H9 (cell line): ENCODE data around the gene LNPEP. TPM values are rescaled to one million over a fixed set of nuclear protein-coding genes. Genes with fewer than 3 reads are reported as not detected.
A peak's percentile ranks its signal among the peaks of the same experiment; 100 is the strongest.

Source experiments
- DNase-seq: peaks from one replicate; pipeline ENCODE4 v3.0.0-alpha.2; 2017
- H2AFZ ChIP-seq: one replicate; pipeline ENCODE4 v1.6.1; 2013; ENCODE audit warnings: mild to moderate bottlenecking, low read length, control low read depth, moderate library complexity
- H2AK5ac ChIP-seq: 2 replicates; pipeline ENCODE4 v1.6.1; 2013; ENCODE audit warnings: low read length, control low read depth, mixed read lengths; ENCODE audit not compliant: insufficient read length
- H2BK120ac ChIP-seq: one replicate; pipeline ENCODE4 v1.6.1; 2013; ENCODE audit warnings: low read depth, mild to moderate bottlenecking, low read length, control low read depth, inconsistent platforms; ENCODE audit not compliant: poor library complexity, severe bottlenecking
- H2BK12ac ChIP-seq: 2 replicates; pipeline ENCODE4 v1.6.1; 2013; ENCODE audit warnings: low read length, control low read depth, mixed read lengths, low read depth; ENCODE audit not compliant: insufficient read length
- H2BK15ac ChIP-seq: 2 replicates; pipeline ENCODE4 v1.6.1; 2013; ENCODE audit warnings: low read depth, low read length, control low read depth
- H2BK20ac ChIP-seq: one replicate; pipeline ENCODE4 v1.6.1; 2013; ENCODE audit warnings: low read depth, mild to moderate bottlenecking, low read length, control low read depth, inconsistent platforms; ENCODE audit not compliant: poor library complexity, severe bottlenecking
- H2BK5ac ChIP-seq: 2 replicates; pipeline ENCODE4 v1.6.1; 2013; ENCODE audit warnings: low read length, control low read depth, mixed read lengths; ENCODE audit not compliant: insufficient read length
- H3K14ac ChIP-seq: 2 replicates; pipeline ENCODE4 v1.6.1; 2013; ENCODE audit warnings: low read length, control low read depth; ENCODE audit not compliant: insufficient read depth
- H3K18ac ChIP-seq: 2 replicates; pipeline ENCODE4 v1.6.1; 2013; ENCODE audit warnings: low read depth, mild to moderate bottlenecking, mixed read lengths, low read length, control low read depth; ENCODE audit not compliant: insufficient read length
- H3K23ac ChIP-seq: 2 replicates; pipeline ENCODE4 v1.6.1; 2013; ENCODE audit warnings: low read length, control low read depth, mixed read lengths, low read depth; ENCODE audit not compliant: insufficient read length
- H3K23me2 ChIP-seq: 2 replicates; pipeline ENCODE4 v1.6.1; 2013; ENCODE audit warnings: low read depth, mild to moderate bottlenecking, mixed read lengths, low read length, control low read depth; ENCODE audit not compliant: insufficient read length, poor library complexity, severe bottlenecking
- H3K27ac ChIP-seq: 2 replicates; pipeline ENCODE4 v1.5.1; 2013; ENCODE audit warnings: low read length, control low read depth, mixed read lengths, low read depth; ENCODE audit not compliant: insufficient read length
- H3K27me3 ChIP-seq: 2 replicates; pipeline ENCODE4 v1.6.1; 2013; ENCODE audit warnings: low read length, control low read depth, inconsistent platforms; ENCODE audit not compliant: insufficient read depth
- H3K4ac ChIP-seq: 2 replicates; pipeline ENCODE4 v1.6.1; 2013; ENCODE audit warnings: low read depth, mild to moderate bottlenecking, control low read depth, inconsistent platforms, low read length, moderate library complexity
- H3K4me1 ChIP-seq: 2 replicates; pipeline ENCODE4 v1.6.1; 2013; ENCODE audit warnings: low read length, control low read depth, inconsistent platforms; ENCODE audit not compliant: insufficient read depth
- H3K4me2 ChIP-seq: 2 replicates; pipeline ENCODE4 v1.6.1; 2013; ENCODE audit warnings: low read length, control low read depth, mixed read lengths; ENCODE audit not compliant: insufficient read length, insufficient read depth
- H3K56ac ChIP-seq: 2 replicates; pipeline ENCODE4 v1.6.1; 2013; ENCODE audit warnings: low read depth, mild to moderate bottlenecking, mixed read lengths, low read length, control low read depth; ENCODE audit not compliant: insufficient read length
- H3K79me1 ChIP-seq: 2 replicates; pipeline ENCODE4 v1.6.1; 2013; ENCODE audit warnings: low read depth, mild to moderate bottlenecking, moderate library complexity, low read length, control low read depth, inconsistent platforms; ENCODE audit not compliant: insufficient read depth, poor library complexity, severe bottlenecking
- H3K79me2 ChIP-seq: 2 replicates; pipeline ENCODE4 v1.6.1; 2013; ENCODE audit warnings: low read length, control low read depth, inconsistent platforms; ENCODE audit not compliant: insufficient read depth
- H3K9ac ChIP-seq: 2 replicates; pipeline ENCODE4 v1.6.1; 2013; ENCODE audit warnings: low read length, control low read depth, mixed read lengths; ENCODE audit not compliant: insufficient read length; ENCODE audit errors: extremely low read depth
- H3K9me3 ChIP-seq: one replicate; pipeline ENCODE4 v1.6.1; 2013; ENCODE audit warnings: low read depth, low read length, inconsistent platforms; ENCODE audit not compliant: control insufficient read depth
- H3T11ph ChIP-seq: one replicate; pipeline ENCODE4 v1.6.1; 2013; ENCODE audit warnings: mild to moderate bottlenecking, low read length, control low read depth, inconsistent platforms
- H4K20me1 ChIP-seq: one replicate; pipeline ENCODE4 v1.6.1; 2013; ENCODE audit not compliant: control insufficient read depth, insufficient read length, insufficient read depth
- H4K5ac ChIP-seq: 2 replicates; pipeline ENCODE4 v1.6.1; 2013; ENCODE audit warnings: low read depth, mild to moderate bottlenecking, mixed read lengths, low read length, control low read depth; ENCODE audit not compliant: insufficient read length
- H4K8ac ChIP-seq: replicated peaks from 2 replicates; pipeline ENCODE4 v1.6.1; 2013; ENCODE audit warnings: low read length, control low read depth, mixed read lengths, low read depth; ENCODE audit not compliant: insufficient read length
- H4K91ac ChIP-seq: 2 replicates; pipeline ENCODE4 v1.6.1; 2013; ENCODE audit warnings: low read depth, mild to moderate bottlenecking, moderate library complexity, mixed read lengths, low read length, control low read depth; ENCODE audit not compliant: insufficient read length
- H3K27ac Mint-ChIP-seq, 3 experiments: 2 replicates in 2 of 3; 3 replicates in 1 of 3; pipeline ENCODE4 v1.8.0; 2020 to 2021; ENCODE audit warnings: mixed read lengths in 3 of 3, mild to moderate bottlenecking in 1 of 3, moderate library complexity in 1 of 3
- H3K27me3 Mint-ChIP-seq: 2 replicates; pipeline ENCODE4 v1.8.0; 2021; ENCODE audit warnings: low read depth, mild to moderate bottlenecking, moderate library complexity, mixed read lengths
- H3K36me3 Mint-ChIP-seq, 3 experiments: 2 replicates in 2 of 3; 3 replicates in 1 of 3; pipeline ENCODE4 v1.8.0; 2020 to 2021; ENCODE audit warnings: low read depth in 3 of 3, mixed read lengths in 3 of 3; ENCODE audit not compliant: insufficient read depth in 1 of 3
- H3K4me1 Mint-ChIP-seq, 2 experiments: 2 replicates each; pipeline ENCODE4 v1.8.0; 2020; ENCODE audit warnings: mixed read lengths in 2 of 2
- H3K4me3 Mint-ChIP-seq, 2 experiments: 2 replicates in 1 of 2; 3 replicates in 1 of 2; pipeline ENCODE4 v1.8.0; 2020 to 2021; ENCODE audit warnings: mild to moderate bottlenecking in 2 of 2, mixed read lengths in 2 of 2, moderate library complexity in 1 of 2
- H3K9me3 Mint-ChIP-seq, 2 experiments: 2 replicates in 1 of 2; 3 replicates in 1 of 2; pipeline ENCODE4 v1.8.0; 2020; ENCODE audit warnings: mild to moderate bottlenecking in 2 of 2, mixed read lengths in 2 of 2, moderate library complexity in 1 of 2
- CTCF ChIP-seq: fragments of 200-600 bp; sonication (generic); conservative IDR thresholded peaks from 3 replicates; pipeline ENCODE4 v1.8.0; 2021; ENCODE audit warnings: antibody characterized with exemption, mild to moderate bottlenecking
- WGBS: extraction: QIAGEN DNeasy Blood & Tissue Kit; methylation state at CpG from one replicate; pipeline ENCODE4 v1.1.7; 2013; ENCODE audit warnings: missing lambda C conversion rate, low lambda C conversion rate, mixed read lengths; ENCODE audit not compliant: insufficient read length; ENCODE audit errors: extremely low coverage; 5-methylcytosine and 5-hydroxymethylcytosine counted together
- total RNA-seq: library from RNA; stranded (reverse); gene quantifications from 2 replicates; pipeline ENCODE4 v1.2.1, GENCODE V29; 2021

The LNPEP gene
- total RNA-seq, 1 experiment from 2014 or later: 4.1 TPM

GRCh38 chr5:96968614-96969013, 32.7 kb downstream of the LNPEP start:
- no peak overlapping the region for H2AK5ac ChIP-seq
- H3T11ph ChIP-seq: no peak overlapping the region
- no peak overlapping the region for H4K5ac ChIP-seq
- H3K27ac ChIP-seq: no peak overlapping the region
- H3K79me2 ChIP-seq: no peaks in the 10 kb centered on the region
- H3K4me1 ChIP-seq: no peaks in the 10 kb centered on the region
- H3K23ac ChIP-seq: no peak overlapping the region
- Mint-ChIP-seq H3K27ac (peak overlapping the region in 1 of 3 experiments; percentile 92; a peak in 2 of 7 replicates), H3K36me3 (no peaks in the 10 kb centered on the region), H3K9me3 (no peaks in the 10 kb centered on the region), H3K4me1 (peaks cover 9 to 12% of the 10 kb centered on the region in 2 experiments), H3K27me3 (no peaks in the 10 kb centered on the region), H3K4me3 (no peak overlapping the region)
- H2BK12ac ChIP-seq: no peak overlapping the region
- no peaks in the 10 kb centered on the region for H3K79me1 ChIP-seq
- no peak overlapping the region for H3K14ac ChIP-seq
- H4K91ac ChIP-seq: no peak overlapping the region
- no peak for TF ChIP-seq CTCF
- H3K4ac ChIP-seq: no peak overlapping the region
- no peak overlapping the region for H3K4me2 ChIP-seq
- WGBS: 100% methylated on average over 1 of the region's 2 CpGs
- no peaks in the 10 kb centered on the region for H3K27me3 ChIP-seq
- DNase-seq: no peak
- H2BK15ac ChIP-seq: no peak overlapping the region
- no peaks in the 10 kb centered on the region for H3K23me2 ChIP-seq
- H3K56ac ChIP-seq: no peak overlapping the region
- no peaks in the 10 kb centered on the region for H4K20me1 ChIP-seq
- no peak overlapping the region for H2BK20ac ChIP-seq
- no peak overlapping the region for H3K9ac ChIP-seq
- no peak overlapping the region for H2BK5ac ChIP-seq
- H3K18ac ChIP-seq: no peak overlapping the region
- no peak overlapping the region for H4K8ac ChIP-seq
- H2AFZ ChIP-seq: no peak overlapping the region
- H3K9me3 ChIP-seq: no peaks in the 10 kb centered on the region
- no peak overlapping the region for H2BK120ac ChIP-seq
